Progenitor cell of endocrine pancreas (in vitro differentiated cells): Measurements from ENCODE around the gene PGK1. TPM values are rescaled to one million over a fixed set of nuclear protein-coding genes. Genes with fewer than 3 reads are reported as not detected.
"Not testable (repeated sequence)": the region's sequence is repeated elsewhere in the genome, so short reads cannot be mapped to it uniquely, and the experiment has no call there.

ENCODE experiments used
- DNase-seq: peaks from one replicate; pipeline ENCODE4 v3.0.0; 2021; ENCODE audit warnings: low spot score; ENCODE audit not compliant: unreplicated experiment
- H3K27ac Mint-ChIP-seq: 2 replicates; pipeline ENCODE4 v1.8.0; 2021; ENCODE audit warnings: mild to moderate bottlenecking, moderate library complexity, mixed read lengths
- H3K27me3 Mint-ChIP-seq: 2 replicates; pipeline ENCODE4 v1.8.0; 2021; ENCODE audit warnings: mixed read lengths
- H3K36me3 Mint-ChIP-seq: 2 replicates; pipeline ENCODE4 v1.8.0; 2022; ENCODE audit warnings: mixed read lengths; ENCODE audit not compliant: insufficient read depth
- H3K4me1 Mint-ChIP-seq: 2 replicates; pipeline ENCODE4 v1.8.0; 2021; ENCODE audit warnings: low read depth, mixed read lengths
- H3K4me3 Mint-ChIP-seq: 2 replicates; pipeline ENCODE4 v1.8.0; 2021; ENCODE audit warnings: low read depth, mild to moderate bottlenecking, moderate library complexity, mixed read lengths
- H3K9me3 Mint-ChIP-seq: 2 replicates; pipeline ENCODE4 v1.8.0; 2021; ENCODE audit warnings: low read depth, mixed read lengths
- CTCF ChIP-seq: fragments of 200-600 bp; sonication (generic); IDR thresholded peaks from one replicate; pipeline ENCODE4 v1.5.0; 2021; ENCODE audit warnings: antibody characterized with exemption, mild to moderate bottlenecking; ENCODE audit not compliant: unreplicated experiment
- total RNA-seq: library from RNA; stranded (reverse); gene quantifications from 2 replicates; pipeline ENCODE4 v1.2.1, GENCODE V29; 2021

Gene PGK1
- total RNA-seq, 1 donor from 2014 or later, result 156 TPM

- Mint-ChIP-seq H3K36me3 (peaks cover 2% of the 10 kb centered on the region), H3K9me3 (peaks cover 25% of the 10 kb centered on the region), H3K27me3 (no peaks in the 10 kb centered on the region), H3K4me1 (no peaks in the 10 kb centered on the region), H3K27ac (no peak overlapping the region), H3K4me3 (no peak overlapping the region)
- TF ChIP-seq CTCF, result no peak
- DNase-seq, result no peak
Observed at GRCh38 chrX:78071331-78071730, 32.7 kb upstream of the PGK1 start.

- not testable (repeated sequence) for H3K27ac Mint-ChIP-seq
Observed at GRCh38 chrX:78073147-78074077, 30.6 kb upstream of the PGK1 start.

GRCh38 chrX:78074088-78074487, 30.0 kb upstream of the PGK1 start:
- no peak for TF ChIP-seq CTCF
- Mint-ChIP-seq H3K9me3 (peaks cover 20% of the 10 kb centered on the region), H3K27ac (no peak overlapping the region), H3K27me3 (no peaks in the 10 kb centered on the region), H3K4me1 (no peaks in the 10 kb centered on the region), H3K4me3 (no peak overlapping the region), H3K36me3 (peaks cover 2% of the 10 kb centered on the region)
- no peak for DNase-seq

More at GRCh38 chrX:78073147-78074077, 30.6 kb upstream of the PGK1 start:
- DNase-seq, H3K27me3 Mint-ChIP-seq, H3K4me3 Mint-ChIP-seq, H3K36me3 Mint-ChIP-seq, H3K4me1 Mint-ChIP-seq: not testable (repeated sequence)
- peaks cover 23% of the 10 kb centered on the region for H3K9me3 Mint-ChIP-seq

- Mint-ChIP-seq H3K27ac (no peak overlapping the region), H3K4me1 (no peaks in the 10 kb centered on the region), H3K4me3 (no peak overlapping the region), H3K36me3 (peaks cover 2% of the 10 kb centered on the region), H3K9me3 (peaks cover 20% of the 10 kb centered on the region), H3K27me3 (no peaks in the 10 kb centered on the region)
- DNase-seq, result no peak
- TF ChIP-seq CTCF, result no peak
Observed at GRCh38 chrX:78075787-78076389, 28.2 kb upstream of the PGK1 start.

GRCh38 chrX:78081413-78081812, 22.6 kb upstream of the PGK1 start:
- H3K27ac Mint-ChIP-seq, result not testable (repeated sequence)

GRCh38 chrX:78092296-78092695, 11.8 kb upstream of the PGK1 start:
- no peak overlapping the region for H3K27ac Mint-ChIP-seq
- no peaks in the 10 kb centered on the region for H3K36me3 Mint-ChIP-seq
- H3K27me3 Mint-ChIP-seq, result no peaks in the 10 kb centered on the region
- no peak for DNase-seq
- peaks cover 25% of the 10 kb centered on the region for H3K9me3 Mint-ChIP-seq
- peak; percentile 42 for TF ChIP-seq CTCF
- no peaks in the 10 kb centered on the region for H3K4me1 Mint-ChIP-seq
- no peak overlapping the region for H3K4me3 Mint-ChIP-seq

More at GRCh38 chrX:78081413-78081812, 22.6 kb upstream of the PGK1 start:
- H3K4me1 Mint-ChIP-seq, DNase-seq, H3K36me3 Mint-ChIP-seq, H3K27me3 Mint-ChIP-seq, H3K4me3 Mint-ChIP-seq: not testable (repeated sequence)
- H3K9me3 Mint-ChIP-seq, result peaks cover 15% of the 10 kb centered on the region
